GM19467 (cell line): Measurements from ENCODE around the gene OTOS.

Experiments used
- ATAC-seq: cut with Tn5 transposase; IDR thresholded peaks from one replicate; pipeline ENCODE4 v1.9.1; 2021; ENCODE audit warnings: mild to moderate bottlenecking, moderate library complexity; ENCODE audit not compliant: unreplicated experiment

Gene OTOS

DNA sequence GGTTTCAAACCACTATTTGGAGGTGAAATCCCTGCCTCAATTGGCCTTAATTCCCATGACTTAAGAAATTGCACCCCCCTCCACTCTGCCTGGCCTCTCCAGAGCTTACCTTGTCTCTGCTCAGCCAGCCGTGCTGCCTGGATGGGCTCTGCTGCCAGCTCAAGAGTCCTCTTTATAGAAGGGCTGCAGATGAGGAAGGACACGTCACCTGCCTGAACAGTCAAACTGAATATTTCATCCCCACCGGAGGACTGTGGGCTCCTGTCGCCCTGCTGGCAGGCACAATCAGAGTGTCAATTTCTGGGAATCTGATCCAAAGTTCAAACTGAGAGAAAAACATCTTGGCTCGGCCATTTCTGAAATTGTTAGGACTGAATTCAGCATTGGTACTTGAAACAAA is at the start of gene OTOS:
Gene OTOS, minus strand, starts transcription at position 148 of the 400 bp plus-strand sequence. CDS start 332 bp downstream, outside the sequence.
- ATAC-seq, result no peak

DNA sequence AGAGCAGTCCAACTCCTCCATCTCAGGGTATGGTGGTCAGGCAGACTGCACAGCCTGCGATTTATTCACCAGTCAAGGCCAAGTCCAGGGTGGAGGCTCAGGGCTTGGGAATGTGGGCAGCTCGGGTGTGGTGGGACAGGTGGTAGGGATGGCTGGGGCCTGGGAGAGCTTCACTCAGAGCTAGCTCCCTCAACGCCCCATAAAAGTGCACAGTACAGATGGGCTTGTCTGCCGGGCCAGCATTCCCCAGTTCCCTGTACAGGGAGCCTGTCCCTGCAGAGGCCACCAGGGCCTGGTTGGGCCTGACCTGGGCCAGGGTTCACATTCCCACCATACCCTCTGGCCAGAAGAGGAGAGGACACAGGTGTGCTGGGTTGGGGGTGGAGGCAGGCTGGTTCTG is 49.2 kb upstream of the OTOS start:
- no peak for ATAC-seq

DNA sequence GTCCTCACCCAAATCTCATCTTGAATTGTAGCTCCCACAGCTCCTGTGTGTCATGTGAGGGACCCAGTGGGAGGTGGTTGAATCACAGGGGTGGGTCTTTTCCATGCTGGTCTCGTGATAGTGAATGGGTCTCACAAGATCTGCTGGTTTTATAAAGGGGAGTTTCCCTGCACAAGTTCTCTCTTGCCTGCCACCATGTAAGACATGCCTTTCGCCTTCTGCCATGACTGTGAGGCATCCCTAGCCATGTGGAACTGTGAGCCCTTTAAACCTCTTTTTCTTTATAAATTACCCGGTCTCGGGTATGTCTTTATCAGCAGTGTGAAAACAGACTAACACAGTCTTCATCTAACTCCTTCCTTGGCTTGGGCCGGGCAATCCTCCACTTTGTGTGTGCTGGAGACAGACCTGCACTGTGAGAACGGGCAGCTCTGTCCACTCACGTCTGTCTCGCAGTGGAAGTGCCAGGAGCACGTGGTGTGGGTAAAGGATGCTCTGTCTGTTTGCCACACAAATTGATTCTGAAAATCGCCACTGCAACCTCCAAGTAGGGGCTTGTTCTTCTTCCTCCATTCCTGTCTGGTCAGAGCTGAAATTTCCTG is 47.6 kb upstream of the OTOS start:
- no peak for ATAC-seq

DNA sequence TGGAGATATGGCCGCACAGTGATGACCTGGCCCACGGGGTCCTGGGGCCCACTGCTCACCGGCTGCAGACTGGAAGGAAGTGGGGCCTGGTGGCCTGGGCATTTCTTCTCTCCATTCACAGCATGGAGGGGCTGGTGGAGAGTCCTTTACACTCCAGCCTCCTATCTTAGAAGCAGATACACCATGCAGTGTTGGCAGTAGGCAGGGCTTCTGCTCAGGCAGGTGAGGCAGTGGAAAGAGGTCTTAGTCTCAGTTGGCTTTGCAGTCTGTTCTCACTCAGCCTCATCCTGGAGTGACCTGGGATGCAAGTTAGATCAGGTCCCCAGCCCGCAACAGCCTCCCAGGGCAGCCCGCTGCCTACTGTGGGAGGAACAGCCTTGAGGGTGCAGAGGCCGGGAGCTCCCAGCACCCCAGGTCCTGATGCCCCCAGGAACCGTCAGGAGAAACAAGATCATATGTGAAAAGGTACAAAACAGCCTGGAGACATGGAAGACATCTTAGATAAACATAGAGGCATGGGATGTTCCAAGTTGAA is 45.8 kb upstream of the OTOS start:
- no peak for ATAC-seq

DNA sequence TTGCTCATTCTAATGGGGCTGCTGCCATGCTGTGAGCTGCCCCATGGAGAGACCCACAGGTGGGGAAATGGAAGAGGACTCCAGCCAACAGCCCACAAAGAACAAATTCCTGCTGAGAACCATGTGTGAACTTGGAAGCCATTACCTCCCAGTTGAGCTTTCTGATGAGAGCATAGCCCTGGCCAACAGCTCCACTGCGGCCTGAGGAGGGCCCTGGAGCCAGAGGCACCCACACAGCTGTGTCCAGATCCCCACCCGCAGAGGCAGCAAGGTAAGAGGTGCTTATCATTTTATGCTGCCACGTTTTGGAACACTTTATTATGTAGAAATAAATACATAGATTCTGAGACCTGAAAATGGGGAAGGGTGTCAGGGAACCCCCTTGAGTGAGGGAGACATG is 44.2 kb upstream of the OTOS start:
- no peak for ATAC-seq

DNA sequence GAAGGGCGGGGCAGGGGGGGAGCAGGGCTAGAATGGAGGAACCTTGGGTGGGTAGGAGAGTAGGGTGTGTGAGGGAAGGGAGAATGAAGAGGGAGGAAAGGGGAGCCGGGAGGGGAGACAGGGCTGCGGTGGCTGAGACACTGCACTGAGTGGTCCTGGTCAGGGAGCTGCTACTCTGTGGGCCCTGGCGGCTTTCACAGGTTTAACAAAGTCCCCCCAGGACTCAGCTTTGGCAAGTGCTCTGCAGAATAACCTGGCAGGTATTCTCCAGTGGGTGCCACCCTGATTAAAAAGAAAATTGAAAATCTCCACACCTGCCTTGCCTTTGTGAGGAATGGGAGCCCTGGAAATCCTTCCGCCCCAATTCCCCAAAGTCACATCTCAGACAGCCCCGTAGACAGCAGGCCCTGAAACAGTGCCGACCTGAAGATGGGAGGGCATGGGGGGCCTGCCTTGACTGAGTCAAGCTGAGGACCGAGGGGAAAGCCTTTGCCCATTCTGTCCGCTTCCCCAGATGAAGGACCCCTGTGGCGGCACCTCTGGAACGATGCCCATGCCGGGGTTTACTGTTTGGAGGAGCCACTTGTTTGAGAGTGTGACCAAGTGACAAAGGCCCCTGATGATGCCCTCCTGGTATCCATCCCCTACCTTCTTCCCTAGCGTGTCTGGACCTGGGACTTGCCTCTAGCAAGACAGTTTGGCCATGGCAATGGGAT is 43.6 kb upstream of the OTOS start:
- no peak for ATAC-seq

DNA sequence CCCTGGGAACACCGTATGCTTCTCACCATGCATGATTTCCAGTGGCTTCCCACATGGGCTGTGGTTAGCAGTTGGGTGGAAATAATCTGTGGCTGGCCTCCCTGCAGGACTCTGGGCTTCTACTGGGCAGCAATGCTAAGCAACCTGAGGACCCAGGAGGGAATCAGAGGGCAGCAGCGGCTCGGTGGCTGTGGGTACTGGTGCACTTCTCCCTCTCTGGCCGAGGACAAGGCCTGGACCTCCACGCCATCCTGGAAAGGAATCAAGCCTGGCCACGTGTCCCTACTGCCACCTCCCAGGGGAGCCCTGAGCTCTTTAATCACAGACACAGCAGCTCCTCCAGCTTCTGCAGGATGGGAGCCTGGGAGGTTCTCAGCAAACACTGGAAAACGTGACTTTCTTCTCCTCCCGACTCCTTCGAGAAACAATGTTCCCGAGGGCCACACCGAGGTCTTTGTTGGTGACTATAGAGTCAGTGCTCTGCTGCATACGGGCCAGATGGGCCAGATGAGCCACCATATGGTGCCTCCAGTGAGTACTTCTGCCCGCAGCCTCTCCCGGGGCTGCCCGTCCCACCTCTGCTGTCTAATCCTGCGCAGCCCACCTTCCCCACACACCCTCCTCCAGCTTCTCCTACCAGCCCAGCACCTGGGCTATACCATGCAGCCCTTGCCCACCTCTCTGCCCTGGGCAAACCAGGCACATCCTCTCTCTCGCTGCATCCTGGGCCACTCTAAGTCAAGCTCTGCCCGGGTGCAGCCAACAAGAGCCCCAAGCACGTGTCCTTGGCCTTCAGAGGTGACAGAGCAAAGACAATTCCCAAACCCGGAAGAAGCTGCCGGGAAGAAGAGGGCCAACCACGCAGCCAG is 42.8 kb upstream of the OTOS start:
- ATAC-seq, result no peak

DNA sequence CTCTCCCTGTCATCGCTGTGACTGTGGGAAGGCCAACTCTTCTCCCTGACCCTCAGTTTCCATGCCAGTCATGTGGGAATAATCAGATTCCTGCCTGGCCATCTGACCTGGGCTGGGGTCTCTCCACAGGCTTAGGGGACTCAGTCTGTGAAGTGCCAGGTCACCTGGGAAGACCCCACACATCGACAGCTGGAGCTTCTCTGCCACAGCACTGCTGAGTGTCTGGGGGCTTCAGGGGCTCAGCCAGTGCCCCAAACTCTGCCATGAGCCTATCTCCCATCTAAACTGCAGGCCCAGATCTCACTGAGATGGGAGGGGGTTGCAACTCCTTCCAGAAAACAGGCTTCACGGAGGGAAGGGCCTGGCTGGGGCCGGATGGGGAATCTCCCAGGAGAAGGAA is 42.0 kb upstream of the OTOS start:
- ATAC-seq, result no peak

DNA sequence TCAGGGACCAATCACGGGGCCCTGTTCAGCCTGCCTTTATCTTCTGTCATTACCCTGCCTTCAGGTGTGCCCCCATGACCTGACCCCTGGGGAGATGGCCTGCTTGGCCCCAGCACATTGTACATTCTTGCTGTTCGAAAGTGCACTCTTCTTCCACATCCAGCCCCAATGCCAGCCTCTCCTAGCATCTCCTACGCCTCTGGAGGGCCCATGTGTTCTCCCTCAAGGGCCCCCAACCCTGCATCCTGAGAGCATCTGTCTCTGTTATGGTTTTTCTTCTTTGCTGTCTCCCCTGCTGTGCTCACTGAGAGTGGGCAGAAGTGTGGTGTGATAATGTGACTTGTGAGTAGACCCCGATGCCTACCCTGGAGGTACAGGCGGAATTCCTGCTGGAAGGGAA is 41.5 kb upstream of the OTOS start:
- ATAC-seq, result no peak

DNA sequence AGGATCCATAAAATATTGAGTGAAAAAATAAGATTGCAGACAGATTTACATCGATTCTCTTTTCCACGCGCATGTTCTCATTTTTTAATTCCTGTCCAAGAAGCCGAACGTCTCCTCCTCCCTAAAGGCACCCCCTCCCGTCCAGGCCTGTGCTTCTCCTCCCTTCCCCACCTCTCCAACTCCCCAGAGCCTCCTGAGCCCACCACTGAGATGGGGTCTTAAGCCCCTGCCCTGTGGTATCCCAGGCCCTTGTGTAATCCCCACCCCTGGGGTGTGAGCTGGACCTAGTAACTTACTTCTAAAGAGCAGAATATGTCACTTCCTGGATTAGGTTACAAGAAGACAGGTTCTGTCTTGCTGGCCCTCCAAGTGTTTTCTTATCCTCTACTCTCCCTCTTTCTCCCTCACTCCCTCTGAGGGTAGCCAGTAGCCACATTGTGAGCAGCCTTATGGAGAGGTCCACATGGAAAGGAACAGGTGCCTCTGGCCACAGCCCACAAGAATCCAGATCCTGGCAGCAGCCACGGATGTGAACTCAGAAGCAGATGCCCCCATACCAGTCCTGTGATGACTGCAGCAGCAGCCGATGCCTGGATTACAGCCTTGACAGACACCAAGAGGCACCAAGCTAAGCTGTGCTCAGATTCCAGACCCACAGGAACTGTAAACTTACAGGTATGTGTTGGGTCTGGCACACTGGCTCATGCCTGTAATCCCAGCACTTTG is 39.6 kb upstream of the OTOS start:
- ATAC-seq, result no peak

DNA sequence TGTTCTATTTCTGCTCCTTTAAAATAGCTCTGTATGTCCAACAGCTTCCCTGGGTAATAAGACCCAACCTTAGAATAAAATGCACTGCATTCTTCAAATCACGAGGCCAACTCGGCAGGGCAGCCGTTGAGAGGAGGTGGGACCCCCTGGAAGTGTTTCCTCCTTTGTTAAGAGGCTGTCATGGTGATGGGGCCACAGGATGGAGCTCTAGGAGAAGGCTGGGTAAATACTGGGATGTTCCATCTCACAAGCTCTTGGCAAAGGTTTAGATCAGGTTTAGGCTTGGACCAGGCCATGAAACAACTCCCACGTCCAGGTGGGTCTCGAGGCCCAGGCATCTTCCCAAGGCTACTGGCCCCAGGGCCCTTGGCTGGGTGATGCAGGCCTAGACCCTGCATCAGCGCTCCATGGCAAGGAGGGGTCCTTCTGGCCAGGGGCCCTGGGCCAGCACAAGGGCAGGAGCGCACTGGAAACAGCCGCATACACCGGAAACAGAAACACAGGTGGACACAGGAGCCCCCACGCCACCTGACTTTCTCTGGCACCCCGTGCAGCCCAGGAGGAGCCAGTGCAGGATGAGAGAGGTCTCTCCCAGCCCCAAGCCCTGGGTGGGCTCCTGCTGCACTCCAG is 38.8 kb upstream of the OTOS start:
- ATAC-seq, result no peak

DNA sequence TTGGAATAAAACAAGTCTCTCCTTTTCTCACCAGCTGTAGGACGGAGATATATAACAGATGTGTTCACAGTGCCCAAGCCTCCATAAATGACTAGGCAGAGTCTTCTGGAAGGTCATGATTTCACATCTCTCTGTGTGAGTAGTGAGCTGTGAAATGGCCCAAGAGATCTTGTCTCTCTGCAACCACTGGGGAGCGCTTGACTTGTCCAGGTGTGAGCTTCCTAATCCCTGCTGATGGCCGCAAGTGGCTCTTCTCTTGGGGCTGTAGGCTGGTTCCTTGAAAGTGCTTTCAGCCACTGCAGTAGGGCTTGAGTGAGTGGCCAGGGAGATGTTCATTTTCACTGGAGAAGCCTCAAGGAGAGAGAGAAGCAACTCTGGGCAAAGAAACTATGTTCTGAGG is 38.1 kb upstream of the OTOS start:
- no peak for ATAC-seq

DNA sequence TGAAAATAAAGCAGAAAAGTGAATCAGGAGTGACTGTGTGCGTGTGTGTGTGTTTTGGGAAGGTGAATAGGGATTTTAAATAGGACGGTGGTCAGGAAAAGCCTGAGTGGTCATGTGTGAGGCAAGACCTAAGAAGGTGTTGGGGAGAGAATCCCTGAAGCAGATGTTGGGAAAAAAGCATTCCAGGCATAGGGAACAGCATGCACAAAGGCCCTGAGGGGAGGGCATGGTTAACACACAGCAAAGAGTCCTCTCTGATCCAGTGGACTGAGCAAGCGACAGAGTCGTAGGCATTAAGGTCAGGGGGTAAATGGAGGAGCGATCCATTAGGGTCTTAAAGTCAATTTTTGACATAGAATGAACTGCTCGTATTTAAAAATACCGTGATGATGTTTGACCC is 34.0 kb upstream of the OTOS start:
- no peak for ATAC-seq

DNA sequence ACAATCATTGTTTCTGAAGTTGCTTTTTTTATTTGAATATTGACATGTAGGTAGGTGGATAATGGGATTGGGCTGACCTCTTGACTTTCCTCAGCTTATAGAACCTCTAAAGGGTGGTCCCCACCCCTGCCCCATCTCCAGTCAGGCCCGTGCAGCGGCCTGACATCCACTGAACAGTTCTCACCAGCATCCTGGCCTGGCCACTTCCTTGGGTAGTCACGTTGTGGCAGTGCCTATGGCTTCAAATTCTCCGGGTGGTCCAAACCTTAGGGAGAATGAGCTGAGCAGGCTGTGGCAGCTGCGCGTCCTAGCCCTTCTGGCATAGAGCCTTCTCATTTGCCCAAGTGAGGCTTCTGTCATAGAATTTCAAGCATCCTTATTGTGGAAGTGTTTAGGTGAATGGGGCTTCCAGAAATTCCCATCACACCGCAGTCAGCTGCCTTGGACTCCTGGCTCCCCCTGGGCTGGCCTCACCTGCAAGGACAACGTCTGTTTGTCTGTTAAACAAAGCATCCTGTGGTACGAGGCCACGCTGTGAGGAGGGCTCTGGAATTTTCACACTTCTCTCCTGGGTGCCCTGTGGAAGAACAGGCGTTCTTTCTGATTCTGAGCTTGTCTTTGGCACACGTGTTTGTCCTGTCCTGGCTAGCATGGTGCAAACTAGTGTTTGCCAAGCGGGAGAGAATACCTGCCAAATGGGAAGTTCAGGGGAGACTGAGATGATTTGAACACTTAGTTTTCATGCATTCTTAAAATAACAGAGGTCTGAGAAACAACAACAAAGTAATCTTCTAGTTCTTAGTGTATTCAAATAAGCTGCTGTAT is 31.8 kb upstream of the OTOS start:
- no peak for ATAC-seq

DNA sequence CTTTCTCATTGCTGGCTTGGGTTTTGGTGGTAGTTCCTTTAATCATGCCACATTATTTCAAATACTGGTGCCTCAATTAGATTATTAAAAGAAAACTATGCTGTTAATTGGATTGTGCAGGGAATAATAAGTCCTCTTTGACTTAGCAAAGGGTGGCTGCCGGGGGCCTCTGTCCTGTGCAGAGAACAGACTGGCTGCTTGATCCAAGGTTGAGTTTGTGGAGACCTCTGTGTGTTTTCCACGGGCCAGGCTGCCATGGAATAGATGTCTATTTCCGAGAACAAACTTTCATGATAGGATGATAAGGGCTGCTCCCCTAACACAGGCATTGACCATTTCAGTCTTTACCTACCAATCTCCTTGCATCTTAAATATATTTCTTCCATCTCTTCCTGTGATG is 30.4 kb upstream of the OTOS start:
- ATAC-seq, result no peak

DNA sequence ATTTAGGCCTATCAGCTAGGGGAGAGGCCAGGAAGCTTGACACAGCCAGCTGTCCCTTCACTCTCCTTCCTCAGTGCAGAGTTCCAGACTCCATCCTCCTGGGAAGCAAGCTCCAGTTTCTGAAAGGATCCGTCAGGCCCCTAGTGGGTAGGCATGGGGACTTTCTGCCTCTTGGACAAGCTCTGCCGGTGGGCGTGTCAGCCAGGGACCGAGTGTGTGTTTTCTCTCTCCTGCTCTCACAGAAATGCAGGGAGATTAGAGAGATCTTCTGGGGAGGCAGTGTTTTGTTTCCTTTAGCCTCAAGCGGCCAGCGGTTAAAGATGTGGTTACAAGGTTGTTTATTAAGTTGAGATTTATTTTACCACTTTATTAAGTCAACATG is 29.9 kb upstream of the OTOS start:
- no peak for ATAC-seq

DNA sequence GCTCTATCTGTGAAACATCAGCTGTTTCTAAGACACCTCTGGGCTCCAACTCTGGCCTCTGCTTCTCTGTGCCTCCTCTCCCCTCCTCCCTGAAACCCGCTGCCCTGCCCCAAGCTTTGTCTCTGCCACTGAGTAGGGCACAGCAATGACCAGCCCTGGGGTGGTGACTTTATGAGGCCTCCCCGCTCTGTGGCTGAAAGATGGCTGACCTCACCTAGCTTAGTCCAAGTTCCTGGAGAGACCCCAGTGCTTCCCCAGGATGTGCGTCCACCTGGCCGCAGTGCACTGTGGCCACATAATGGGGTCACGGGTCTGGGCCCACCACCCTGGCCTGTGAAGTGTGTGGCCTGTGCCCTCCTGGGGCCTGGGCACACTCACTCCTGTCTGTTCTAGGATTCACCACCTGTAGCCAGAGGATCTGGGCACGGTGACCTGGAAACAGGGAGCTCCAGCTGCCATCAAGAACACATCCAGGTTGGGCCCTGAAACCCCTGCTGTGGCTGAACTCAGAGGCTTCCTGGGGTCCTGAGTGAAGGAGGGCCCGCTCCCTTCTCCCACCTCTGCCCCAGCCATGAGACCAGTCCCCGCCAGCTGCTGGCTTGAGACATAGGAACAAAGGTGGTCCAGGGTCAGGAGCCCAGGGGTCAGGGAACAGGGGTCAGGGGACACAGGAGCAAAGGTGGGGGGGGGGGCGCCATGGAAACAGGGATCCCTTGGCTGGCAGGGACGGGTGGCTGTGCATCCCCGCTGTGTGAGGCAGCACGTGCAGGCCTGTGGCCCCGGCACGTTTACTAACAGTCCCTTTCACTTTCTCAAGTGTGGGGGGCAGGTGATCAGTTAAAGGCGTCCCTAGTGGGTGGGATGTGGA is 29.3 kb upstream of the OTOS start:
- no peak for ATAC-seq

DNA sequence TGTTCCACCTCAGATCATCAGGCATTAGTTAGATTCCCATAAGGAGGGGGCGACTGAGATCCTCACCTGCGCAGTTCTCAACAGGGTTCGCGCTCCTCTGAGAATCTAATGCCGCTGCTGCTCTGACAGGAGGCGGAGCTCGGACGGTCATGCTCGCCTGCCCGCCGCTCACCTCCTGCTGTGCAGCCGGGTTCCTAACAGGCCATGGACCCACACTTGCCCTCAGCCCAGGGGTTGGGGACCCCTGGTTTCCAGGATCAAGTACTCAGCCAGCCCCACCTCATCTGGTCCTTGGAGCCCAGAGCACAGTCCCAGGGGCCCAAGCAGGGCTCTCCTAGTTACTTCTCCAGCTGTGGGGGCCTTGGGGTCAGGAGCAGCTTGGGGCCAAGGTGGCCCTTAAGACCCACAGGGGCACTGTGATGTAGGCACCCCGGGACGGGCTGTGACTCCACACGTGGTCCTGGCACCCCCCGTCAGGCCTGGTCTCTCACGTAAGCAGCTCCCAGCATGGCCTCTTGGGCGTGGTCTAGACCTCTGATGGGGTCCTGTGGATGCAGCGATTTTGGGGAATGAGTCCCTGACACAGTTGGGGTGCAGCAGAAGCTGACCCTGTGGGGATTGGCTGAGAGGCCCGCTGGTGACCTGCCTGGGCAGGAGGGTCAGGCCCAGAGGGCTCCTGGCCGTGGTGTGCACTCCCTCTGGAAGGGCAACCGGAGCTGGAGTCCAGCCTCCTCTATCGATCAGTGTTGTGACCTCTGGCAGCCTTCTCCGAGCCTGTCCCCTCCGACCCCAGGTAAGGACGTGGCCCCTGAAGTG is 28.3 kb upstream of the OTOS start:
- ATAC-seq, result no peak
